HG03139 (cell line): Measurements from ENCODE around the gene JMJD4.
"Not testable (repeated sequence)": the region's sequence is repeated elsewhere in the genome, so short reads cannot be mapped to it uniquely, and the experiment has no call there.

Experiments used
- ATAC-seq: cut with Tn5 transposase; IDR thresholded peaks from one replicate; pipeline ENCODE4 v1.9.1; 2021; ENCODE audit not compliant: unreplicated experiment

Gene JMJD4

GRCh38 chr1:227701631-227702030, 33.5 kb downstream of the JMJD4 start:
- ATAC-seq, result not testable (repeated sequence)

GRCh38 chr1:227697321-227697864, 37.7 kb downstream of the JMJD4 start:
- no peak for ATAC-seq

DNA sequence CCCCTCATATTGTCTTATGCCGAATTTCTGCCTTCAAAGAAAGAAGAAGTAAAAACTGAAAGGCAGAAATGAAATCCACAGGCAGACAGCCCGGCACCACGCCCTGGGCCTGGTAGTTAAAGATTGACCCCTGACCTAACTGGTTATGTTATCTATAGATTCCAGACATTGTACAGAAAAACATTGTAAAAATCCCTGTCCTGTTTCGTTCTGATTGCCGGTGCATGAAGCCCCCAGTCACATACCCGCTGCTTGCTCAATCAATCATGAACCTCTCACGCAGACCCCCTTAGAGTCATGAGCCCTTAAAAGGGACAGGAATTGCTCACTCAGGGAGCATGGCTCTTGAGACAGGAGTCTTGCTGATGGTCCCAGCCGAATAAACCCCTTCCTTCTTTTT, 49.3 kb downstream of the JMJD4 start:
- no peak for ATAC-seq
